Loucy (cell line): Measurements from ENCODE around the gene PCYT2.

Experiments
- H2AFZ ChIP-seq: fragments of 200-600 bp; sonication (generic); 2 replicates; pipeline ENCODE4 v1.6.0; 2016; ENCODE audit warnings: antibody characterized with exemption, mild to moderate bottlenecking, low read length, moderate library complexity
- H3F3A ChIP-seq: fragments of 200-600 bp; 2 replicates; pipeline ENCODE4 v1.6.0; 2016; ENCODE audit warnings: antibody characterized with exemption, low read depth, mild to moderate bottlenecking
- H3K27me3 ChIP-seq: fragments of 200-600 bp; sonication (generic); 2 replicates; pipeline ENCODE4 v1.6.1; 2014; ENCODE audit warnings: low read length, mild to moderate bottlenecking; ENCODE audit not compliant: insufficient read depth, poor library complexity, severe bottlenecking
- H3K36me3 ChIP-seq: fragments of 200-600 bp; sonication (generic); 2 replicates; pipeline ENCODE4 v1.6.1; 2016; ENCODE audit warnings: low read length; ENCODE audit not compliant: insufficient read depth
- H3K4me1 ChIP-seq: fragments of 200-600 bp; sonication (generic); 2 replicates; pipeline ENCODE4 v1.5.1; 2014; ENCODE audit warnings: low read length, mild to moderate bottlenecking; ENCODE audit not compliant: insufficient read depth, poor library complexity, severe bottlenecking
- H3K4me2 ChIP-seq: fragments of 200-600 bp; sonication (generic); 2 replicates; pipeline ENCODE4 v1.6.0; 2014; ENCODE audit warnings: antibody characterized with exemption, low read length, low read depth, mild to moderate bottlenecking; ENCODE audit not compliant: poor library complexity, severe bottlenecking
- H3K4me3 ChIP-seq: fragments of 200-600 bp; sonication (generic); 2 replicates; pipeline ENCODE4 v1.5.1; 2014; ENCODE audit warnings: low read length, mild to moderate bottlenecking, mixed read lengths; ENCODE audit not compliant: poor library complexity, severe bottlenecking
- H3K79me2 ChIP-seq: fragments of 200-600 bp; sonication (generic); 2 replicates; pipeline ENCODE4 v1.6.1; 2014; ENCODE audit warnings: low read length; ENCODE audit not compliant: insufficient read depth
- H3K9ac ChIP-seq: fragments of 200-600 bp; sonication (generic); 2 replicates; pipeline ENCODE4 v1.6.0; 2014; ENCODE audit warnings: mild to moderate bottlenecking, low read depth, low read length, moderate library complexity; ENCODE audit not compliant: poor library complexity, severe bottlenecking
- H3K9me2 ChIP-seq: fragments of 200-600 bp; sonication (generic); replicated peaks from 2 replicates; pipeline ENCODE4 v1.6.1; 2016; ENCODE audit warnings: low read depth, low read length, mixed read lengths
- H3K9me3 ChIP-seq: fragments of 200-600 bp; sonication (generic); 2 replicates; pipeline ENCODE4 v1.6.1; 2014; ENCODE audit warnings: mild to moderate bottlenecking, antibody characterized with exemption, low read length, low read depth; ENCODE audit not compliant: insufficient read depth
- H4K20me1 ChIP-seq: fragments of 200-600 bp; sonication (generic); 2 replicates; pipeline ENCODE4 v1.6.0; 2014; ENCODE audit warnings: antibody characterized with exemption, low read length, mild to moderate bottlenecking; ENCODE audit not compliant: insufficient read depth, poor library complexity, severe bottlenecking
- EZH2phosphoT487 ChIP-seq: fragments of 200-600 bp; IDR thresholded peaks from 2 replicates; pipeline ENCODE4 v1.6.1; 2018; ENCODE audit warnings: antibody characterized with exemption, mild to moderate bottlenecking, moderate library complexity, borderline replicate concordance
- TF ChIP-seq, protein P1 (sequence below): fragments of 200-600 bp; sonication (generic); conservative IDR thresholded peaks from 2 replicates; pipeline ENCODE4 v1.5.1; 2014; ENCODE audit warnings: mild to moderate bottlenecking, antibody characterized with exemption, low read length

Gene PCYT2

GRCh38 chr17:81955756-81956544 lies 44.8 kb upstream of the PCYT2 start:
- Histone ChIP-seq H3K9me3 (no peaks in the 10 kb centered on the region), H4K20me1 (no peaks in the 10 kb centered on the region), H3K27me3 (no peaks in the 10 kb centered on the region), H3F3A (no peaks in the 10 kb centered on the region), H3K9ac (no peak overlapping the region), H3K79me2 (no peaks in the 10 kb centered on the region), H3K4me2 (no peak overlapping the region), H3K4me3 (no peak overlapping the region), H2AFZ (no peak overlapping the region), H3K4me1 (no peaks in the 10 kb centered on the region), H3K9me2 (no peaks in the 10 kb centered on the region), H3K36me3 (no peaks in the 10 kb centered on the region)
- TF ChIP-seq, protein P1, sequence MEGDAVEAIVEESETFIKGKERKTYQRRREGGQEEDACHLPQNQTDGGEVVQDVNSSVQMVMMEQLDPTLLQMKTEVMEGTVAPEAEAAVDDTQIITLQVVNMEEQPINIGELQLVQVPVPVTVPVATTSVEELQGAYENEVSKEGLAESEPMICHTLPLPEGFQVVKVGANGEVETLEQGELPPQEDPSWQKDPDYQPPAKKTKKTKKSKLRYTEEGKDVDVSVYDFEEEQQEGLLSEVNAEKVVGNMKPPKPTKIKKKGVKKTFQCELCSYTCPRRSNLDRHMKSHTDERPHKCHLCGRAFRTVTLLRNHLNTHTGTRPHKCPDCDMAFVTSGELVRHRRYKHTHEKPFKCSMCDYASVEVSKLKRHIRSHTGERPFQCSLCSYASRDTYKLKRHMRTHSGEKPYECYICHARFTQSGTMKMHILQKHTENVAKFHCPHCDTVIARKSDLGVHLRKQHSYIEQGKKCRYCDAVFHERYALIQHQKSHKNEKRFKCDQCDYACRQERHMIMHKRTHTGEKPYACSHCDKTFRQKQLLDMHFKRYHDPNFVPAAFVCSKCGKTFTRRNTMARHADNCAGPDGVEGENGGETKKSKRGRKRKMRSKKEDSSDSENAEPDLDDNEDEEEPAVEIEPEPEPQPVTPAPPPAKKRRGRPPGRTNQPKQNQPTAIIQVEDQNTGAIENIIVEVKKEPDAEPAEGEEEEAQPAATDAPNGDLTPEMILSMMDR, result no peak
- no peak for TF ChIP-seq EZH2phosphoT487

DNA sequence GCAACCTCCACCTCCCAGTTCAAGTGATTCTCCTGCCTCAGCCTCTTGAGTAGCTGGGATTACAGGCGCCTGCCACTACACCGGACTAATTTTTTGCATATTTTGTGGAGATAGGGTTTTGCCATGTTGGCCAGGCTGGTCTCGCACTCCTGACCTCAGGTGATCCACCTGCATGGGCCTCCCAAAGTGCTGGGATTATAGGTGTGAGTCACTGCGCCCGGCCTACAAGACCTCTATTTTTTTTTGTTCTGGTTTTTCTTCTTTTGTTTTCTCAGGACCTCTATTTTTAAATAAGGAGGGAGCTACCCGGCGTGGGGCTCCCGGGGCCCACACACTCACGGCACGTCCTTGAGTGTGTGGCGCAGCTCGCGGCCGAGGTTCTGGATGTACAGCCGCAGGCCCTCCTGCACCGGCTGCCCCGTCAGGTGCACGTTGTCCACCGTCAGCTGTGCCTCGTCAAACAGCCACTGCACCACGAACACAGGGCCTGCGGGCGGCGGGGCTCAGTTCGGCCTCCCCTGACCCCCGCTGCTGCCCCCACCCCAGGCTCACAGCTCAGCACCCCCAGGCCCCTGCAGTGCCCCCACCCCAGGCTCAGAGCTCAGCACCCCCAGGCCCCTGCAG lies 44.0 kb upstream of the PCYT2 start:
- H3K79me2 ChIP-seq, result no peaks in the 10 kb centered on the region
- H2AFZ ChIP-seq, result no peak overlapping the region
- H3K9me3 ChIP-seq, result no peaks in the 10 kb centered on the region
- no peak for TF ChIP-seq EZH2phosphoT487
- no peaks in the 10 kb centered on the region for H3K9me2 ChIP-seq
- no peaks in the 10 kb centered on the region for H3F3A ChIP-seq
- no peaks in the 10 kb centered on the region for H3K27me3 ChIP-seq
- no peaks in the 10 kb centered on the region for H3K36me3 ChIP-seq
- H3K4me3 ChIP-seq, result no peak overlapping the region
- H3K9ac ChIP-seq, result no peak overlapping the region
- H4K20me1 ChIP-seq, result no peaks in the 10 kb centered on the region
- H3K4me2 ChIP-seq, result no peak overlapping the region
- no peaks in the 10 kb centered on the region for H3K4me1 ChIP-seq

DNA sequence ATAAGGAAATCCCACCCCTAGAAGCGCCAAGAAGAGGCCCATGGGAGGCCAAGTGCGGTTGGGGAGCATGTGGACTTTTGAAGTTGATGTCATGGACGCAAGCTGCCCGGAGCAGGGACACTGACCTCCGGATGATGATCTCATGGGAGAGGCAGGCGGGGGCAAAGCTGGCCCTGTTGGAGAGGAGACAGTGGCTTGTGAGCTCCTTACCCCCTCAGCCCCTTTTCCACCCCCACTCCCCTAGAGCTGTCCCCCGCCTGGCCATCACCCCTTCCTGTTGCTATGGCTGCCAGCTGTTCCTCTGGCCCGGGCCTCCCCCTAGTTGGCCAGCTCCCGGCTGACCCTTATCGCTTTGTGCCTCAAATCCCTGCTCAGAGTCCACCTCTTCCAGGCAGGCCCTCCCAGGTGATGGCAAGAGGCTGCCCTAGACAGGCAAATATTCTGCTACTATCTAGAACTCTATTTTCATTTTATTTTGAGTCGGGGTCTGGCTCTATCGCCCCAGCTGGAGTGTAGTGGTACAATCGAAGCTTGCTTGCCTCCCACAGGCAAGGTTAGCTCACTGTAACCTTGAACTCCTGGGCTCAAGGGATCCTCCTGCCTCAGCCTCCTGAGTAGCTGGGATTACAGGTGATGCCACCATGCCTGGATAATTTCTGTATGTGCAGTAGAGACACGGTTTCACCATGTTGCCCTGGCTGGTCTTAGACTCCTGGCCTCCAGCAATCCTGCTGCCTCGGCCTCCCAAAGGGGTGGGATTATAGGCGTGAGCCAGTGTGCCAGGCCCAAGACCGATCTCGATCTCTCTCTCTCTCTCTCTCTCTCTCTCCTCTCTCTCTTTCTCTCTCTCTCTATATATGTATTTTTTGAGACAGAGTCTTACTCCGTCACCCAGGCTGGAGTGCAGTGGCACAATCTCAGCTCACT lies 43.2 kb upstream of the PCYT2 start:
- Histone ChIP-seq H3K4me1 (no peaks in the 10 kb centered on the region), H3K36me3 (no peaks in the 10 kb centered on the region)
- TF ChIP-seq, protein P1, result no peak
- TF ChIP-seq EZH2phosphoT487, result no peak

More for the DNA sequence above, 43.2 kb upstream of the PCYT2 start:
- Histone ChIP-seq H3K9me2 (no peaks in the 10 kb centered on the region), H3K79me2 (no peaks in the 10 kb centered on the region), H2AFZ (no peak overlapping the region), H3K9ac (no peak overlapping the region), H3K4me3 (no peak overlapping the region), H3K9me3 (no peaks in the 10 kb centered on the region), H3F3A (no peaks in the 10 kb centered on the region), H4K20me1 (no peaks in the 10 kb centered on the region), H3K27me3 (no peaks in the 10 kb centered on the region), H3K4me2 (no peak overlapping the region)
